PC-9 (cell line): Measurements from ENCODE around the gene DPH7.

Experiments
- EZH2 ChIP-seq: fragments of 200-600 bp; sonication (generic); IDR thresholded peaks from 2 replicates; pipeline ENCODE4 v1.8.0; 2017; ENCODE audit warnings: antibody characterized with exemption, low read depth
- TF ChIP-seq, protein P1 (sequence below): fragments of 200-600 bp; sonication (generic); conservative IDR thresholded peaks from 2 replicates; pipeline ENCODE4 v1.6.1; 2017; ENCODE audit warnings: mixed run types, antibody characterized with exemption, mild to moderate bottlenecking, moderate library complexity

- TF ChIP-seq, protein P1, sequence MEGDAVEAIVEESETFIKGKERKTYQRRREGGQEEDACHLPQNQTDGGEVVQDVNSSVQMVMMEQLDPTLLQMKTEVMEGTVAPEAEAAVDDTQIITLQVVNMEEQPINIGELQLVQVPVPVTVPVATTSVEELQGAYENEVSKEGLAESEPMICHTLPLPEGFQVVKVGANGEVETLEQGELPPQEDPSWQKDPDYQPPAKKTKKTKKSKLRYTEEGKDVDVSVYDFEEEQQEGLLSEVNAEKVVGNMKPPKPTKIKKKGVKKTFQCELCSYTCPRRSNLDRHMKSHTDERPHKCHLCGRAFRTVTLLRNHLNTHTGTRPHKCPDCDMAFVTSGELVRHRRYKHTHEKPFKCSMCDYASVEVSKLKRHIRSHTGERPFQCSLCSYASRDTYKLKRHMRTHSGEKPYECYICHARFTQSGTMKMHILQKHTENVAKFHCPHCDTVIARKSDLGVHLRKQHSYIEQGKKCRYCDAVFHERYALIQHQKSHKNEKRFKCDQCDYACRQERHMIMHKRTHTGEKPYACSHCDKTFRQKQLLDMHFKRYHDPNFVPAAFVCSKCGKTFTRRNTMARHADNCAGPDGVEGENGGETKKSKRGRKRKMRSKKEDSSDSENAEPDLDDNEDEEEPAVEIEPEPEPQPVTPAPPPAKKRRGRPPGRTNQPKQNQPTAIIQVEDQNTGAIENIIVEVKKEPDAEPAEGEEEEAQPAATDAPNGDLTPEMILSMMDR = no peak
- TF ChIP-seq EZH2 = no peak
These were observed 55.8 kb downstream of the DPH7 start for GRCh38 chr9:137522746-137523455.
